GM18502 (cell line): Measurements from ENCODE around the gene ELANE.

ENCODE experiments used
- ATAC-seq: cut with Tn5 transposase; IDR thresholded peaks from one replicate; pipeline ENCODE4 v1.9.1; 2021; ENCODE audit warnings: mild to moderate bottlenecking; ENCODE audit not compliant: unreplicated experiment, poor library complexity

ELANE gene

DNA sequence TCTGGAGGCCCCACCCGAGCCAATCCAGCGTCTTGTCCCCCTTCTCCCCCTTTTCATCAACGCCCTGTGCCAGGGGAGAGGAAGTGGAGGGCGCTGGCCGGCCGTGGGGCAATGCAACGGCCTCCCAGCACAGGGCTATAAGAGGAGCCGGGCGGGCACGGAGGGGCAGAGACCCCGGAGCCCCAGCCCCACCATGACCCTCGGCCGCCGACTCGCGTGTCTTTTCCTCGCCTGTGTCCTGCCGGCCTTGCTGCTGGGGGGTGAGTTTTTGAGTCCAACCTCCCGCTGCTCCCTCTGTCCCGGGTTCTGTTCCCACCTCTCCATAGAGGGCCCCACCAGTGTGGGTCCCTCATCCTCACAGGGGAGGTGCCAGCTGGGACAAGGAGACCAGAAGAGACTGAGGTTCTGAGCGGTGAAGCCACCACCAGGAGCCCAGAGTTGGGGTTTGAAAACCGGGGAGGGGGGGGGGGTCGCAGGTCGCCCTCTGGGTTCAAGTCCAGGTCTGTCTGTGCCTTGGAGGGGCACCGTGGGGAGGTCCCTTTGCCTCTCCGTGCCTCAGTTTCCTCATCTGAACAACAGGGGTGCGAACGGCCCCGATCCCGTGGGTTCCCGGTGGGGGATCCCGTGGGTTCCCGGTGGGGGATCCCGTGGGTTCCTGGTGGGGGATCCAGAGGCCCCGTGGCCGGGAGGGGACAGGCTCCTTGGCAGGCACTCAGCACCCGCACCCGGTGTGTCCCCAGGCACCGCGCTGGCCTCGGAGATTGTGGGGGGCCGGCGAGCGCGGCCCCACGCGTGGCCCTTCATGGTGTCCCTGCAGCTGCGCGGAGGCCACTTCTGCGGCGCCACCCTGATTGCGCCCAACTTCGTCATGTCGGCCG lies at the start of gene ELANE:
ELANE (plus strand) TSS at position 168 of the 878 bp plus-strand sequence; CDS start at position 194, 26 bp downstream.
- no peak for ATAC-seq

DNA sequence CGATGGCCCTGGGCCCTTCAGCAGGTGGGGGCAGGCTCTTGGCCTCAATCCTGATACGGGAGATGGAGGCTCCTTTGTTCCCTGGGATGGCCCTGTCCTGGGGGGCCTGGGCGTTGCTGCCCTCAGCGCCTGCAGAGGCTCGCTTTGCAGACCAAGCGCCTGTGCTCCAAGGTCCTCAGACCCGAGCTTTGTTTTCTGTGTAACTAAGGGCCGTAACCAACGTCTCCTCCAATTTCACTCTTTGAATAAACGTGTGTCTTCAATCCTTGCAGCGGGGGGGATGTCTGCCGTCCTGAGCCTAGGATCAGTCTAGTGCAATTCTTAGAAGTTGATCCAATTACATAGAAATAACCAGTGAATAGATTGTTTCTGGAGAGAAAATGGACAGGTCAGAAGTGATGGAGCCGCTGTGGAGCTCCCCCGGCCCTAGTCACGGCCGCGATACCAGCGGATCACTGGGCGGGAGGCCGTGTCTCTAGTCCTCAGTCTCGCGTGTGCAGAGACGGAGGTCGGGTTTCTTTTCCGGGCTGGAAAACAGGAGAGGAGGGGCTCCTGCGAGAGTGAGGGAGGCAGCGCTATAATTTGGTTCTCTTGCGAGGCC lies 49.5 kb upstream of the ELANE start:
- no peak for ATAC-seq

DNA sequence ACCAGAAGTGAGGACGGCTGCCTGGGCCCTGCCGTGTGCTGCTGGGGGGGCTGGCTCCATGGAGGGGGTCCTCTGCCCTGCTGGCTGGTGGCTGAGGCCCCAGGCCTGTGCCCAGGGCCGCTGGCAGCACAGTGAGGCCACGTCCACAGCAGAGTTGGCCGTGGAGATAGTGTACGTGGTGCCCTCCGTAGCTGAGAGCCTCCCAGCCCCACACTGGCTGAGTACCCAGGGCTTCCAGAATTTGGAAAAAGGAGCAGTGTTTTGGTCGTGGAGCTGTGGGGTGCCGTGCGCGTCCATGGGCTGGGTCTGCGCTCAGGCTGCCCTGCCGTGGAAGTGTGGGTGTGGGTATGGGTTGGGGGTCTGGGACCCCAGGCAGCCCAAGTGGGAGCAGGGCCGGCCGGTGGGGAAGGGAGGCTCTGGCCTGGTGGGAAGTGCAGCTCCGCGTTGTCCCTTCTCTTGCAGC lies 49.0 kb upstream of the ELANE start:
- ATAC-seq = no peak

DNA sequence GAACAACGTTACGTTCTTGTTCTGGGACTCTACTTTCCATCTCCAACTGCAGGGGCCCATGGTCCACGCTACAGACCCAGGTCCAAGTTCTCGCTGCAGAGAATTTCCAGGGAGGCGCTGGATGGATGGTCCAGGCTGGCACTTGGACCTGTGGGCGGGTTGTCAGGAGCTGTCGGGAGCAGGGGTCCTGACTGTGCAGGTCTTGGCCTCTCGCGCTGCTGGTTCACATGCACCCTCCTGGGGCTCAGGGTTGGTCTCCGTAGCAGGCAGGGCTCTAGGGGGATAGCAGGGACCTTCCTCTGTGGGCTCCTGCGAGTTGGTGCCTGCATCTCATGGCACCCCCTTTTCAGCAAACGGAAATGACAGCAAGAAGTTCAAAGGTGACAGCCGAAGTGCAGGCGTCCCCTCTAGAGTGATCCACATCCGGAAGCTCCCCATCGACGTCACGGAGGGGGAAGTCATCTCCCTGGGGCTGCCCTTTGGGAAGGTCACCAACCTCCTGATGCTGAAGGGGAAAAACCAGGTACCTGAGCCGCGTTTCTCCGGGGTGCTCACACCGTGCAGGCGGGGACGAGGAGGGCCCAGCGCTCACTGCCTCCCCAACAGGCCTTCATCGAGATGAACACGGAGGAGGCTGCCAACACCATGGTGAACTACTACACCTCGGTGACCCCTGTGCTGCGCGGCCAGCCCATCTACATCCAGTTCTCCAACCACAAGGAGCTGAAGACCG lies 48.3 kb upstream of the ELANE start:
- no peak for ATAC-seq

DNA sequence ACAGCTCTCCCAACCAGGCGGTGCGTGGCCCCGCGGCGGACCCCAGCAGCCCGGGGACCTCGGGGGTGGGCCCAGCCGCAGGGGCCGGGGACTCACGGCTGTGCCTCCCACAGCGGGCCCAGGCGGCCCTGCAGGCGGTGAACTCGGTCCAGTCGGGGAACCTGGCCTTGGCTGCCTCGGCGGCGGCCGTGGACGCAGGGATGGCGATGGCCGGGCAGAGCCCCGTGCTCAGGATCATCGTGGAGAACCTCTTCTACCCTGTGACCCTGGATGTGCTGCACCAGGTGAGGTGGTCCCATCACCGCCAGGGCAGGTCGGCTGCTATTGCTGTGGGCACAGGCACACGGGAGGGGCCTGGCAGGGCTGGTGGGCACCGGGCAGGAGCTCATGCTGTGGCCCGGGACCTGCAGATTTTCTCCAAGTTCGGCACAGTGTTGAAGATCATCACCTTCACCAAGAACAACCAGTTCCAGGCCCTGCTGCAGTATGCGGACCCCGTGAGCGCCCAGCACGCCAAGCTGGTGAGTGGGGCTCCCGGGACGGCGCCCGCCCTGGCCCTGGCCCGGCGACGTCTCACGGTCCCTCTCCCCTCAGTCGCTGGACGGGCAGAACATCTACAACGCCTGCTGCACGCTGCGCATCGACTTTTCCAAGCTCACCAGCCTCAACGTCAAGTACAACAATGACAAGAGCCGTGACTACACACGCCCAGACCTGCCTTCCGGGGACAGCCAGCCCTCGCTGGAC lies 47.5 kb upstream of the ELANE start:
- no peak for ATAC-seq

DNA sequence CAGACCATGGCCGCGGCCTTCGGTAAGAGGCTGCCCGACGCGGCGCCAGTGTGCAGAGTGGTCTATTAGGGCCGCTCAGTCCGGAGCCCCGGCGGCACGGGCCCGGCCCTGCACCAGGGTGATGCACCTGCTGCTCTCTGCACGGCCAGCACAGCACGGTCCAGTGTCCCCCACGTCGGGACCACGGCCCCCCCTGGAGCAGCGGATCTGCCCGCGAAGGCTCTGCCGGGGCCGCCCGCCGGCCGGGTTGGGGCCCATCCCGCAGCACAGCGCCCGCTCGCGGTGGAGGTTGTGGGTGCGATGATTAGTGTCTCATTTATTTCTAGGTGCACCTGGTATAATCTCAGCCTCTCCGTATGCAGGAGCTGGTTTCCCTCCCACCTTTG lies 46.9 kb upstream of the ELANE start:
- ATAC-seq = no peak

DNA sequence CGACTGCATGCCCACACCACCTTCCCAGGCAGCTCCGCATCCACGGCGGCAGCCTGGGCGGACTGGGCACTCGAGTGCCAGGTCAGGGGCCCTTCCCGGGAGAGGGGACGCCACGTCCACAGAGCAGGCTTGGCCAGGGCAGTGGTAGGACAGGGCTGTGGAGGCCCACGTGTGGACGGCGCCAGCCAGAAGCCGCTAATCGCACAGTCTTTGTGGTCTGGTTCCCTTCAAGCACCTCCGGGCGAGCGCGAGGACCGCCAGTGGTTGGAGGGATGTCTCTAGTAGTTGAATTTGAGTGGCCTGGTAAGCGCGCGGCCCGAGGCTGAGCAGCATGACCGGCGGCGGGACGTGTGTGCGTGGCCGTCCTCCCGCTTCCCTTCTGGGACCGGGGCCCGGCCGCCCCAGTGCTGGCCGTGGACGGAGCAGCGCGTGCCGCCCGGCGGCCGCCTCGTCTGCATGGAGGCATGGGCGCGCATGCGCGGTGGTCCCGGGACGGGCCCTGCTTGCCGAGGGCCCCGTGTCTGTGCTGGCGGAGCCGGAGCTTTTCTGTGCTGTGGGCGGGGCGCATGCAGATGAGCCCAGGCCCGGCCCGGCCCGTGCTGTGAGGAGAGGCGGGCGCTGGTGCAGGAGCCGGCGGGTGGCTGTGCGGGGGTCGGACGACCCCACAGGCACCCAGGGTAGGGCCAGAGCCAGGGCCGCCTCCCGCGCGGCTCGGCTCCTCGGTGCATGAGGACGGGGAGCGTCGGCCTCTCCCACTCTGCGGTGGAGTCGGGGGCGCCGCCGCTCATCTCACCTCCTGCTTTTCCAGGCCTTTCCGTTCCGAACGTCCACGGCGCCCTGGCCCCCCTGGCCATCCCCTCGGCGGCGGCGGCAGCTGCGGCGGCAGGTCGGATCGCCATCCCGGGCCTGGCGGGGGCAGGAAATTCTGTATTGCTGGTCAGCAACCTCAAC lies 46.2 kb upstream of the ELANE start:
- ATAC-seq = no peak

DNA sequence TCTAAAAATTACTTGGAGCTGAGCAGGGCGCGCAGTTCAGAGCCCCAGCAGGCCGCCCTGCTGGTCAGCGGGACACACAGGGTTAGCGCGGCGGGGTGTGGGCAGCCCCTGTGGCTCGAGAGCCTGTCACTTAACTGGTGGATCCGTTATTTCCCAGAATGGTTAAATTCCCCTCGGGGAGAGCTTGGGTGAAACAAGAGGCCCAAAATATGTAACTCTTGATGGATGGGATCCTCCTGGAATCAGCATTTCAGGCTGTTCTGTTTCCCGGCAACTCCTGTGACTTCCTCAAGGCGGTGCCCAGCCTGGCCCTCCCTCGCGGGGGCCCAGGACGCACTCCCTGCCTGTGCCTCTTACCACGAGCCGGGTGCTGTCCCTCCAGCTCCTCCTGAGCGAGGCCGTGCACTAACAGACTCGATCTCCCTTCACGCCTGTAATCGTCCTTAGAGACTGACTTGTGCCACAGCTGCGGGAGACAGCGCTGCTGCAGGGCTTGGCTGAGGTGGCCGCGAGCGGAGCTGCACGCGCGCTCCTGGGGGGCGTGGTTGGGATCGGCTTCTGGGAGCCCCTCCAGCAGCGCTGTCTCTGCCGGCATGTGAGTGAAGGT lies 45.2 kb upstream of the ELANE start:
- ATAC-seq = no peak

DNA sequence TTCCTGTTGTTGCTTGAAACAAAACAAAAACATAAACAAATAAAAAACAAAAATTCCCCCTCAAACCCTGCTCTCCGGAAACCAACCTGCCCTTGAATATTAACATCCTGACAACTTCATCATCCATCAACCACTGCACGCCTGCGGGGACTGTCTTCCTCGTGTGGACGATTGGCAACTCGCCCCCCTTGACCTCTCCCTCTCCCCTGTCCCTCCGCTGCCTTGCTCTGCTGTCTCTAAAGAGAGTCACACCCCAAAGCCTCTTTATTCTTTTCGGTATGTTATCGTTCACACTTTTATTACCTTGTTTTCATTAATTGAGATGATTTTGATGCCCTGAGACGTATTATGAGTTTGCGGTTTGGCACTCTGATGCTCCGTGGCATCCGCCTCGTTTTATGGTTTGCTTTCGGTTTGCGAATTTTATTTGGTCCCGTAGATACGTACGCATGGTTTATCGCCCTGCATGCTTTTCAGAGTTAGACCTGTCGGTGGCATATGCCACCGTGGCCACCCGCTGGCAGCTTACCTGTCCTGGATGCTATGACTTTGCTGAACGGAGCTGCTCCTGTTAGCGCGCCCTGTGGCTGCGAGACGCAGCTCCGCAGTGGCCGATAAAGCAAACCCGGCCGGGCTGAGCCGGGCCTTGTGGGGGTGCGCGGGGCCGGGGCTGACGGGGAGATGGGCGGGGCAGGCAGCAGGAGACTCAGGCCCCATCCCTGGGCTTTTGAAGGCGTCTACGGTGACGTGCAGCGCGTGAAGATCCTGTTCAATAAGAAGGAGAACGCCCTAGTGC lies 44.3 kb upstream of the ELANE start:
- ATAC-seq = no peak

DNA sequence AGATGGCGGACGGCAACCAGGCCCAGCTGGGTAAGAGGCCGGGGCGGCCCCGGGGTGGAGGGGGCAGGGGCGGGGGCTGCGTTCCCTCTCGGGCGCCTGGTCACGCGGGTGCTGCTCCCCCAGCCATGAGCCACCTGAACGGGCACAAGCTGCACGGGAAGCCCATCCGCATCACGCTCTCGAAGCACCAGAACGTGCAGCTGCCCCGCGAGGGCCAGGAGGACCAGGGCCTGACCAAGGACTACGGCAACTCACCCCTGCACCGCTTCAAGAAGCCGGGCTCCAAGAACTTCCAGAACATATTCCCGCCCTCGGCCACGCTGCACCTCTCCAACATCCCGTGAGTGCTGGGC lies 43.7 kb upstream of the ELANE start:
- ATAC-seq = no peak

DNA sequence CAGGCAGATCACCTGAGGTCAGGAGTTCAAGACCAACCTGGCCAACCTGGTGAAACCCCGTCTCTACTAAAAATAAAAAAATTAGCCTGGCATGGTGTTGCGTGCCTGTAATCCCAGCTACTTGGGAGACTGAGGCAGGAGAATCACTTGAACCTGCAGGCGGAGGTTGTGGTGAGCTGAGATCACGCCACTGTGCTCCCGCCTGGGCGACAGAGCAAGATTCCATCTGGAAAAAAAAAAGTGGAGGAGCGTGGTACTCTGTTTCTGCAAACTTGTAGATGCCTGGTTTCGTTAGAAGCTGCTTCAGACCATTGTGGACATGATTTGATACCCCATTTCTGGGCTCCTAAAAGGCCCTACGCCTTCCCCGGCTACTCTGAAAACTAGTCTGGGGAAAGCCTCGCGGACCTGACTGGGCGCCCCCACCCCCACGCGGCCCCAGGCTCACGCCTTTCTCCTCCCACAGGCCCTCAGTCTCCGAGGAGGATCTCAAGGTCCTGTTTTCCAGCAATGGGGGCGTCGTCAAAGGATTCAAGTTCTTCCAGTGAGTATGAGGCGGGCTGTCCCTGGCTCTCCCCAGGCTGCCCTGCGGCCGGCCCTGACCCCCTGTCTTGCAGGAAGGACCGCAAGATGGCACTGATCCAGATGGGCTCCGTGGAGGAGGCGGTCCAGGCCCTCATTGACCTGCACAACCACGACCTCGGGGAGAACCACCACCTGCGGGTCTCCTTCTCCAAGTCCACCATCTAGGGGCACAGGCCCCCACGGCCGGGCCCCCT lies 41.8 kb upstream of the ELANE start:
- no peak for ATAC-seq

DNA sequence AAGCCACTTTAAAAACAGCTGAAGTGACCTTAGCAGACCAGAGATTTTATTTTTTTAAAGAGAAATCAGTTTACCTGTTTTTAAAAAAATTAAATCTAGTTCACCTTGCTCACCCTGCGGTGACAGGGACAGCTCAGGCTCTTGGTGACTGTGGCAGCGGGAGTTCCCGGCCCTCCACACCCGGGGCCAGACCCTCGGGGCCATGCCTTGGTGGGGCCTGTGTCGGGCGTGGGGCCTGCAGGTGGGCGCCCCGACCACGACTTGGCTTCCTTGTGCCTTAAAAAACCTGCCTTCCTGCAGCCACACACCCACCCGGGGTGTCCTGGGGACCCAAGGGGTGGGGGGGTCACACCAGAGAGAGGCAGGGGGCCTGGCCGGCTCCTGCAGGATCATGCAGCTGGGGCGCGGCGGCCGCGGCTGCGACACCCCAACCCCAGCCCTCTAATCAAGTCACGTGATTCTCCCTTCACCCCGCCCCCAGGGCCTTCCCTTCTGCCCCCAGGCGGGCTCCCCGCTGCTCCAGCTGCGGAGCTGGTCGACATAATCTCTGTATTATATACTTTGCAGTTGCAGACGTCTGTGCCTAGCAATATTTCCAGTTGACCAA lies 41.1 kb upstream of the ELANE start:
- no peak for ATAC-seq

DNA sequence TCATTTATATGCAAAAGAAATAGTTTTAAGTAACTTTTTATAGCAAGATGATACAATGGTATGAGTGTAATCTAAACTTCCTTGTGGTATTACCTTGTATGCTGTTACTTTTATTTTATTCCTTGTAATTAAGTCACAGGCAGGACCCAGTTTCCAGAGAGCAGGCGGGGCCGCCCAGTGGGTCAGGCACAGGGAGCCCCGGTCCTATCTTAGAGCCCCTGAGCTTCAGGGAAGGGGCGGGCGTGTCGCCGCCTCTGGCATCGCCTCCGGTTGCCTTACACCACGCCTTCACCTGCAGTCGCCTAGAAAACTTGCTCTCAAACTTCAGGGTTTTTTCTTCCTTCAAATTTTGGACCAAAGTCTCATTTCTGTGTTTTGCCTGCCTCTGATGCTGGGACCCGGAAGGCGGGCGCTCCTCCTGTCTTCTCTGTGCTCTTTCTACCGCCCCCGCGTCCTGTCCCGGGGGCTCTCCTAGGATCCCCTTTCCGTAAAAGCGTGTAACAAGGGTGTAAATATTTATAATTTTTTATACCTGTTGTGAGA lies 40.5 kb upstream of the ELANE start:
- ATAC-seq = no peak

DNA sequence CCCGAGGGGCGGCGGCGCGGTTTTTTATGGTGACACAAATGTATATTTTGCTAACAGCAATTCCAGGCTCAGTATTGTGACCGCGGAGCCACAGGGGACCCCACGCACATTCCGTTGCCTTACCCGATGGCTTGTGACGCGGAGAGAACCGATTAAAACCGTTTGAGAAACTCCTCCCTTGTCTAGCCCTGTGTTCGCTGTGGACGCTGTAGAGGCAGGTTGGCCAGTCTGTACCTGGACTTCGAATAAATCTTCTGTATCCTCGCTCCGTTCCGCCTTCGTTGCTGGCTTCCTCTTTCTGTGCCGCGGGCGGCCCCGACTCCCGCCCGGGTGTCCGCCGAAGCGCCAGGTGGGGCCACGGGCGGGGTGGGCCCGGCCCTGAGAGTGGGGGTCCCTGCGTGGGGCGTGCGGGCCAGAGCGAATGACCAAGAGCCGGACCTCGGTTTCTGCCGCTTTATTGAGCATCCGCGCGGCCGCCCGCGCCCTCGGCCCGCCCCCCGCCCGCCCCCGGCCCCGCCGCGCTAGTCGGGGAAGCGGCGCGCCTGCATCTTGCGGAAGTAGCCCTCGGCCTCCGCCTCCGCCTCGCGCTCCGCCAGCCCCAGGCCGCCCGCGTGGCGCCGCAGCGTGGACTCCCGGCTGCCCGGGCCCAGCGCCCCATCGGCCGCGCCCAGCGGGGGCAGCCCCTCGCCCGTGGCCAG lies 39.9 kb upstream of the ELANE start:
- no peak for ATAC-seq

DNA sequence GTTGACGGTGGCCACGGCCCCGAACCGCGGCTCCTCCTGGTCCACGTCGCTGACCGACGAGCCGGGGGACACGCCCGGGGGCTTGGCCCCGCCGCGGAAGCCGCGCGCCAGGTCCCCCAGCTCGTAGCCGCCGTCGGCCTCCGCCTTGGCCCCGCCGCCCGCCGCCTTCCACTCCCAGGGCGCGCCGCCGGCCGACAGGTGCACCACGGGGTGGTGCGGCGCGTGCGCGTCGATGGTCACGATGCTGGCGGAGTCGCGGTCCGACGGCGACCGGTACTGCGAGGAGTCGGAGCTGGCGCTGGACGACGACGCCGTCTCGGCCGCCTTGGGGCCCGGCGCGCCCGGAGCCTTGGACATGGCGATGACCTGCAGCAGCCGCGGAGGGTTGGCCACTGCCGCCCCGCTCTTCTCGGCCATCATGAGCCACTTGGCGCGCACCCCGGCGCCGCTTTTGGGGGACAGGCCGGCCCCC lies 39.3 kb upstream of the ELANE start:
- no peak for ATAC-seq
